NCI-H187 (cell line): ENCODE results near the gene DPEP2.
"Not testable (repeated sequence)": the region's sequence is repeated elsewhere in the genome, so short reads cannot be mapped to it uniquely, and the experiment has no call there.

ENCODE experiments used
- DNase-seq, 2 experiments: peaks; one replicate each; lab custom pipeline; 2025; lab: John Stamatoyannopoulos, UW

DPEP2 gene

GRCh38 chr16:67953641-67954375 lies 45.5 kb downstream of the DPEP2 start:
- DNase-seq = no peak

GRCh38 chr16:67951485-67951884 lies 47.8 kb downstream of the DPEP2 start:
- no peak for DNase-seq

GRCh38 chr16:67950335-67950843 lies 48.9 kb downstream of the DPEP2 start:
- no peak for DNase-seq

- no peak for DNase-seq
Measured at GRCh38 chr16:67949645-67950044, 49.6 kb downstream of the DPEP2 start.

- no peak for DNase-seq
Measured at GRCh38 chr16:67948015-67948414, 51.3 kb downstream of the DPEP2 start.

- no peak for DNase-seq
Measured at GRCh38 chr16:67946966-67947558, 52.2 kb downstream of the DPEP2 start.

GRCh38 chr16:67946128-67946569 lies 53.1 kb downstream of the DPEP2 start:
- no peak for DNase-seq

GRCh38 chr16:67945392-67945933 lies 53.8 kb downstream of the DPEP2 start:
- DNase-seq = no peak

- no peak for DNase-seq
Measured at GRCh38 chr16:67944690-67945391, 54.4 kb downstream of the DPEP2 start.

- DNase-seq = no peak
Measured at GRCh38 chr16:67943619-67944504, 55.4 kb downstream of the DPEP2 start, which contains the start of gene LCAT. LCAT (minus strand) TSS chr16:67944120; CDS start chr16:67944101, 19 bp downstream.

- no peak for DNase-seq
Measured at GRCh38 chr16:67943256-67943618, 56.0 kb downstream of the DPEP2 start.

- no peak for DNase-seq
Measured at GRCh38 chr16:67942510-67943255, 56.6 kb downstream of the DPEP2 start.

- no peak for DNase-seq
Measured at GRCh38 chr16:67942200-67942509, 57.1 kb downstream of the DPEP2 start.

- DNase-seq = no peak
Measured at GRCh38 chr16:67941469-67942199, 57.6 kb downstream of the DPEP2 start.

- DNase-seq = no peak
Measured at GRCh38 chr16:67940446-67941089, 58.7 kb downstream of the DPEP2 start.

- DNase-seq = no peak
Measured at GRCh38 chr16:67939507-67940445, 59.5 kb downstream of the DPEP2 start.

- DNase-seq = not testable (repeated sequence)
Measured at GRCh38 chr16:67937713-67938112, 61.6 kb downstream of the DPEP2 start.
